Stimulated activated naive CD8-positive, alpha-beta T cell treated with anti-CD3 and anti-CD28 coated beads, Interleukin-15, Interleukin-2, amounts not matched to agents 100 U/mL and 50 U/mL, for 24 hours (primary cell): ENCODE results near the gene CCNJ.
A peak's percentile ranks its signal among the peaks of the same experiment; 100 is the strongest.

Experiments
- ATAC-seq: fragments of 150-1000 bp; cut with Tn5 transposase; one replicate; pipeline ENCODE4 v1.10.0; 2021
- DNase-seq: peaks from one replicate; pipeline ENCODE4 v3.0.0; 2021

The CCNJ gene

DNA sequence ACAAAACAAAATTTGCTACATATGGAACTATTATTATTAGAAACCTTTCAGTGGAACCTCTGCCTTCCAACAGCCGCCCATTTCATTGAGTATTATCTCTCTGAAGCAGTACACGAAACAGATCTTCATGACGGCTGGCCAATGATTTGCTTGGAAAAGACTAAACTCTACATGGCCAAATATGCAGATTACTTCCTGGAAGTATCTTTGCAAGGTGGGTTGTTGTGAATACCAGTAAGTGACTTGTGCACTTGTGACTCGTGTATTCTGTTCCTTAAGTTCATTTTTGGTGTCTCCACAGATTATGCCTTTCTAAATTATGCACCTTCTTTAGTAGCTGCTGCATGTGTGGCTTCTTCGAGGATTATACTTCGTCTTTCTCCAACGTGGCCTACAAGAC, 13.4 kb downstream of the CCNJ start:
- no peak for ATAC-seq
- DNase-seq: no peak

- no peak for ATAC-seq
Measured at GRCh38 chr10:96061232-96061631, 17.8 kb downstream of the CCNJ start.

GRCh38 chr10:96072674-96073073, 29.3 kb downstream of the CCNJ start:
- DNase-seq: no peak
- ATAC-seq: no peak

More at GRCh38 chr10:96061232-96061631, 17.8 kb downstream of the CCNJ start:
- no peak for DNase-seq

- no peak for DNase-seq
Measured at GRCh38 chr10:96073722-96074121, 30.3 kb downstream of the CCNJ start.

GRCh38 chr10:96074776-96075175, 31.4 kb downstream of the CCNJ start:
- ATAC-seq: no peak

More at GRCh38 chr10:96073722-96074121, 30.3 kb downstream of the CCNJ start:
- ATAC-seq: peak; percentile 97

GRCh38 chr10:96075977-96076376, 32.6 kb downstream of the CCNJ start:
- ATAC-seq: no peak

More at GRCh38 chr10:96074776-96075175, 31.4 kb downstream of the CCNJ start:
- no peak for DNase-seq

GRCh38 chr10:96077156-96077555, 33.8 kb downstream of the CCNJ start:
- no peak for ATAC-seq
- no peak for DNase-seq

More at GRCh38 chr10:96075977-96076376, 32.6 kb downstream of the CCNJ start:
- no peak for DNase-seq

DNA sequence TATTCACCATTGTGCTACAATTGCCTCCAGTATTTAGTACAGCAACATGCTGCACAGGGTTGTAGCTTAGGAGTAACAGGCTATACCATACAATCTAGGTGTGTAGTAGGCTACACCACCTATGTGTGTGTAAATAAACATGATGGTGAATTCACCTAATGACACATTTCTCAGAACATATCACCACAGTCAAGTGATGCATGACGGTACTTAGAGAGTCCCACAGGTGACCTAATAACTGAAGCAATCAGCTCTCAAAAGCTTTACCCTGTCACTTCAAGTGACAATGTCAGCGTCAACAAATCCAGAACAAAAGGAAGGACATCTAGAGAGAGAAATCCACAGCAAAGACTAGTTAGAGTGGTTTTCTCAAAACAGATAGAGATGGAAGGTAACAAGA, 38.8 kb downstream of the CCNJ start:
- no peak for ATAC-seq
- no peak for DNase-seq

- DNase-seq (no peak), ATAC-seq (no peak)
Measured at GRCh38 chr10:96082748-96083147, 39.4 kb downstream of the CCNJ start.

GRCh38 chr10:96089116-96089515, 45.7 kb downstream of the CCNJ start:
- DNase-seq (no peak), ATAC-seq (no peak)

DNA sequence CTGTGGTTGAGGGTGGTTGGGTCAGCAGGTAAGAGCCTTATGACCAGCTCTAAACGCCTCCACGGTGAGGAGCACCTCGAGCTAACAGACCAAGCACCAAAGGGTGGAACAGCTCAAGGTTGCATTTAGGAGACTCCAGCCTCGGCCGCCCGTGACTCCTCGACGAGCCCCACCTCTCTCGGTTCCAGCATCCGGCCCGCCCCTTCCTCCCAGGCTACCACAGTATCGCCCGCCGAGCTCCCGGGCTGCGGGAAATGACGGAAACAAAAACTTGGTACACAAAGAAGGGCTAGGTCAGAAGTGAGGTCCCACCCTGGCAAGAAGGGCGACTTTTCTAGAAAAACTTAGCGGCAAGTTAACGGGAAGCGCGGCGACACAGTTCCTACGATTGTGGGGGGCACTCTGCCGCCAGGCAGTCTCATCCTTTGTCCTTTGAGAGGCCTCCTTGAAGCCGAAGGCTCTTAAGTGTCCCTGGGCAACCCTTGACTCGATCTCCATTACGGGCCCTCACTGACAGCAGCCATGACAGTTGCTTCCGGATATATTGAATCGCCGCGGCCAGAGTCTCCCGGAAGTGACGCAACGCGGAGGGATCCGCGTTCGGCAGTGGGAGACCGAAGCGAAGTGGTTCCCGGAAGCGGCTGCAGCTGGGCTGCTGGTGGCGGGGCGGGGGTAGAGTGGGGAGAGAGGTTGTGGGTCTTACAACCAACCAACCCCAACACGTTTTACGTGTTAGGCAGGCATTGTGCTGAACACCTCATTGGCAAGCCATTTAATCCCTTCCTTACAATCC, 46.5 kb downstream of the CCNJ start:
- ATAC-seq (peak; percentile 94), DNase-seq (peak; percentile 92)

- ATAC-seq (no peak), DNase-seq (no peak)
Measured at GRCh38 chr10:96090463-96090800, 47.0 kb downstream of the CCNJ start.

GRCh38 chr10:96092999-96093767, 49.8 kb downstream of the CCNJ start:
- ATAC-seq: no peak

DNA sequence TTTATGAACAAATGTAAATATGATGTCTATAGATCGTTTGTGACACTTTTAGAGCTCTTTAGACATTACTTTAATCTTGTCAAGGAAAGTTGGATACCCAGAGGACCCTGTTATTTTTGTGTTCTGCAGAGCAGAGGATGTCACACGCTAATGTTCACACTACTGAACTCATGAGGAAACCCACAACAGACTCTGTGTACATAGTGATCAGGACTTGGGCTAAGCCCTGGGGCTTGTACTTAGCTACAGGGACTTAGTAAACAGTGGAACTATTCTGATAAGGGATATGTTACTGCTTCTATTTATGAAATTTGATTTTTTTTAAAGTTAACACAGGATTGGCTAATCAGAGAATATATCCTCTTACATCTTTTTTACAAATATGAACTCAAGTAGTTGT, 50.6 kb downstream of the CCNJ start:
- no peak for ATAC-seq
- DNase-seq: no peak

More at GRCh38 chr10:96092999-96093767, 49.8 kb downstream of the CCNJ start:
- DNase-seq: no peak

- DNase-seq (no peak), ATAC-seq (no peak)
Measured at GRCh38 chr10:96096958-96097357, 53.6 kb downstream of the CCNJ start.

GRCh38 chr10:96097865-96098264, 54.5 kb downstream of the CCNJ start:
- ATAC-seq (no peak), DNase-seq (no peak)

DNA sequence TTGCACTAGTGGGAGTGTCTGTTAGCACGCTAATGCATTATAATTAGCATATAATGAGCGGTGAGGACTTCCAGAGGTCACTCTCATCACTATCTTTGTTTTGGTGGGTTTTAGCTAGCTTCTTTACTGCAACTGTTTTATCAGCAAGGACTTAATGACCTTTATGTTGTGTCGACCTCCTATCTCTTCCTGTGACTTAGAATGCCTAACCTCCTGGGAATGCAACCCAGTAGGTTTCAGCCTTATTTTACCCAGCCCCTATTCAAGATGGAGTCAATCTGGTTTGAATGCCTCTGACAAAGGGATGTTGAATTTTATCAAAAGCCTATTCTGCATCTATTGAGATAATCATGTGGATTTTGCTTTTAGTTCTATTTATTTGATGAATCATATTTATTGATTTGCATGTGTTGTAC, 64.2 kb downstream of the CCNJ start:
- no peak for ATAC-seq

More for the DNA sequence above, 64.2 kb downstream of the CCNJ start:
- no peak for DNase-seq
